ENCODE data around the gene HBM.
"Not testable (repeated sequence)": the region's sequence is repeated elsewhere in the genome, so short reads cannot be mapped to it uniquely, and the experiment has no call there.

The HBM gene

DNA sequence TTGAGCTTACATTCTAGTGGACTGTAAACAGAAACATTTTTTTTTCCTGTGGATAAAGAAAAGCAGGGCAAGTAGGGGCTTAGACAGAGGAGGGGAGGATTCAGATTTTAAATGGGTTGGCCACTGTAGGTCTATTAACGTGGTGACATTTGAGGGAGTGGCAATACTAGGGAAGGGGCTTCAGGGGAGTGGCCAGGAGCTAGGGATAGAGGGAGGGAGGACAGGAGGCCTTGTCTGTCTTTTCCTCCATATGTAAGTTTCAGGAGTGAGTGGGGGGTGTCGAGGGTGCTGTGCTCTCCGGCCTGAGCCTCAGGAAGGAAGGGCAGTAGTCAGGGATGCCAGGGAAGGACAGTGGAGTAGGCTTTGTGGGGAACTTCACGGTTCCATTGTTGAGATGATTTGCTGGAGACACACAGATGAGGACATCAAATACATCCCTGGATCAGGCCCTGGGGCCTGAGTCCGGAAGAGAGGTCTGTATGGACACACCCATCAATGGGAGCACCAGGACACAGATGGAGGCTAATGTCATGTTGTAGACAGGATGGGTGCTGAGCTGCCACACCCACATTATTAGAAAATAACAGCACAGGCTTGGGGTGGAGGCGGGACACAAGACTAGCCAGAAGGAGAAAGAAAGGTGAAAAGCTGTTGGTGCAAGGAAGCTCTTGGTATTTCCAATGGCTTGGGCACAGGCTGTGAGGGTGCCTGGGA is 6.5 kb upstream of the HBM start:
- Histone ChIP-seq H3K4me1 (ENCODE audit: control insufficient read depth in 1 of 2, insufficient read depth in 1 of 2, low read depth in 1 of 2, low read length in 1 of 2) (peaks cover 6% of the 10 kb centered on the region in 2 experiments), H3K27ac (no peak overlapping the region), H3K27me3 (peaks cover 88% of the 10 kb centered on the region), H3K36me3 (no peaks in the 10 kb centered on the region), H3K4me3 (ENCODE audit: low read depth in 1 of 2, low read length in 1 of 2) (no peak overlapping the region), H3K9me3 (no peaks in the 10 kb centered on the region)
- TF ChIP-seq, protein P1, sequence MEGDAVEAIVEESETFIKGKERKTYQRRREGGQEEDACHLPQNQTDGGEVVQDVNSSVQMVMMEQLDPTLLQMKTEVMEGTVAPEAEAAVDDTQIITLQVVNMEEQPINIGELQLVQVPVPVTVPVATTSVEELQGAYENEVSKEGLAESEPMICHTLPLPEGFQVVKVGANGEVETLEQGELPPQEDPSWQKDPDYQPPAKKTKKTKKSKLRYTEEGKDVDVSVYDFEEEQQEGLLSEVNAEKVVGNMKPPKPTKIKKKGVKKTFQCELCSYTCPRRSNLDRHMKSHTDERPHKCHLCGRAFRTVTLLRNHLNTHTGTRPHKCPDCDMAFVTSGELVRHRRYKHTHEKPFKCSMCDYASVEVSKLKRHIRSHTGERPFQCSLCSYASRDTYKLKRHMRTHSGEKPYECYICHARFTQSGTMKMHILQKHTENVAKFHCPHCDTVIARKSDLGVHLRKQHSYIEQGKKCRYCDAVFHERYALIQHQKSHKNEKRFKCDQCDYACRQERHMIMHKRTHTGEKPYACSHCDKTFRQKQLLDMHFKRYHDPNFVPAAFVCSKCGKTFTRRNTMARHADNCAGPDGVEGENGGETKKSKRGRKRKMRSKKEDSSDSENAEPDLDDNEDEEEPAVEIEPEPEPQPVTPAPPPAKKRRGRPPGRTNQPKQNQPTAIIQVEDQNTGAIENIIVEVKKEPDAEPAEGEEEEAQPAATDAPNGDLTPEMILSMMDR (IDR thresholded peaks at IDR 0.05), result no peak

DNA sequence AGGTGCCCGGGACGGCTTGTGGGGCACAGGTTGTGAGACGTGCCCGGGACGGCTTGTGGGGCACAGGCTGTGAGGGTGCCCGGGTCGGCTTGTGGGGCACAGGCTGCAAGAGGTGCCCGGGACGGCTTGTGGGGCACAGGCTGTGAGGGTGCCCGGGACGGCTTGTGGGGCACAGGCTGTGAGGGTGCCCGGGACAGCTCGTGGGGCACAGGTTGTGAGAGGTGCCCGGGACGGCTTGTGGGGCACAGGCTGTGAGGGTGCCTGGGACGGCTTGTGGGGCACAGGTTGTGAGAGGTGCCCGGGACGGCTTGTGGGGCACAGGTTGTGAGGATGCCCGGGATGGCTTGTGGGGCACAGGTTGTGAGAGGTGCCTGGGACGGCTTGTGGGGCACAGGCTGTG is 5.5 kb upstream of the HBM start:
- H3K4me1 ChIP-seq (ENCODE audit: control insufficient read depth in 1 of 2, insufficient read depth in 1 of 2, low read depth in 1 of 2, low read length in 1 of 2); H3K27ac ChIP-seq; H3K36me3 ChIP-seq; H3K4me3 ChIP-seq (ENCODE audit: low read depth in 1 of 2, low read length in 1 of 2); H3K9me3 ChIP-seq: not testable (repeated sequence)
- H3K27me3 ChIP-seq, result peaks cover 83% of the 10 kb centered on the region

DNA sequence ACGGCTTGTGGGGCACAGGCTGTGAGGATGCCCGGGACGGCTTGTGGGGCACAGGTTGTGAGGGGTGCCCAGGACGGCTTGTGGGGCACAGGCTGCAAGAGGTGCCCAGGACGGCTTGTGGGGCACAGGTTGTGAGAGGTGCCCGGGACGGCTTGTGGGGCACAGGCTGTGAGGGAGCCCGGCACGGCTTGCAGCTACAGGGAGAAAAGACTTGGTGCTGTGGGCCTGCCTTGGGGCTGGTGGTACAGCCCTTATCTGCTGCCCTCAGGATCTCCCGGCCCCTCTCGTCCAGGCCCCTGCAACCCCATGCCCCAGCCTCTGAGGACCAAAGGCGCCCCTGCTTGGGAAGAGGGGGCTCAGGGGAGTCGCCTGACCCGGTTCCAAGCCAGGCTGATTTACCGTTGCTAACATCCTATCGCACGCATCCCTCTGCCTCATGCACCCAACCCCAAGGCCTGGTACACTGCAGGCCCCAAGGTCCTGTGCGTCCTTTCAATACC is 5.0 kb upstream of the HBM start:
- TF ChIP-seq, protein P1 (IDR thresholded peaks at IDR 0.05), result no peak
- no peaks in the 10 kb centered on the region for H3K36me3 ChIP-seq
- peaks cover 83% of the 10 kb centered on the region for H3K27me3 ChIP-seq
- no peak overlapping the region for H3K27ac ChIP-seq
- H3K9me3 ChIP-seq, result no peaks in the 10 kb centered on the region
- H3K4me1 ChIP-seq (ENCODE audit: control insufficient read depth in 1 of 2, insufficient read depth in 1 of 2, low read depth in 1 of 2, low read length in 1 of 2), result peaks cover 5 to 6% of the 10 kb centered on the region in 2 experiments
- H3K4me3 ChIP-seq (ENCODE audit: low read depth in 1 of 2, low read length in 1 of 2), result no peak overlapping the region

DNA sequence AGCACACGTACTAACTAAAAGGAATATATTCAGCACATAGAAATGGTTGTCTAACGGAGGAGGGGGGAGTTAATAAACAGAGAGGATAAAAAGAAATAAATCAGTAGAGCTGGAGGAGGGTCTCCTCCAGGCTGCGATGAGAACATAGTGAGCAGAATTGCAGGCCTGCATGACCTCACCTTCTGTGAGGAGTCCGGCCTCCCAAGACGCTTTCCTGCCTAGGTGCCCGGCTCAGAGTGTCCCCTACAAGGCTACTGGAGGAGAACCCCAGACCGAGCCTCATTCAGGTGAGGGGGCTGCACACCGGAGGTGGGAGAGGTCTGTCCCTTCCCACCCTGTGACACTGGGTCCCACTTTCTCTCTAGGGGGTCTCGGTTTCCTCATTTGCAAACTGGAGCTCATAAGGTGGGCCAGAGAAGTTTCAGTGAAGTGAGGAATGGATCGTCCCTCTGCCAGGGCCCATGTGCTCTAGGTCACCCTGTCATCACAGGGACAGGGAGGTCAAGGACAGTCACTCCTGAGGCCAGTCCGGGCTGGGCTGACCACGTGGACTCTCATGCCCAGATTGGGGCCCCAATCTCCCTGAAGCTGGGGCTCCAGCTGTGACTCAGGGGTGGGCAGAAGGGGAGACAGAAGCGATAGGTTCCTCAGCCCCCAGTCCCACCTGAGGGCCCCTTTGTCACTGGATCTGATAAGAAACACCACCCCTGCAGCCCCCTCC is 3.3 kb upstream of the HBM start:
- Histone ChIP-seq H3K36me3 (no peaks in the 10 kb centered on the region), H3K27ac (no peak overlapping the region), H3K4me3 (ENCODE audit: low read depth in 1 of 2, low read length in 1 of 2) (no peak overlapping the region), H3K9me3 (no peaks in the 10 kb centered on the region), H3K27me3 (peaks cover 83% of the 10 kb centered on the region), H3K4me1 (ENCODE audit: control insufficient read depth in 1 of 2, insufficient read depth in 1 of 2, low read depth in 1 of 2, low read length in 1 of 2) (peaks cover 5 to 6% of the 10 kb centered on the region in 2 experiments)
- TF ChIP-seq, protein P1 (IDR thresholded peaks at IDR 0.05), result no peak

DNA sequence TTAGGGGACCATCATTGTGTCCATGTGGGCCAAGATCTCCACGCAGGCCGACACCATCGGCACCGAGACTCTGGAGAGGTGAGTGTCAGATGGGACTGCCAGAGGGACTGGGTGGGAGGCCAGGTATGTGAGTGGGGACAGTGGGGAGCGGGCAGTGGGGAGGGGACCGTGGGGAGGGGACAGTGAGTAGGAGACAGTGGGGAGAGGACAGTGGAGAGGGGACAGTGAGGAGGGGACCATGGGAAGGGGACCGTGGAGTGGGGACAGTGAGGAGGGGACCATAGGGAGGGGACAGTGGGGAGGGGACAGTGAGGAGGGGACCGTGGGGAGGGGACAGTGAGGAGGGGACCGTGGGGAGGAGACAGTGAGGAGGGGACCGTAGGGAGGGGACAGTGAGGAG is 2.6 kb upstream of the HBM start:
- H3K4me3 ChIP-seq (ENCODE audit: low read depth in 1 of 2, low read length in 1 of 2); H3K36me3 ChIP-seq; H3K27ac ChIP-seq; H3K4me1 ChIP-seq (ENCODE audit: control insufficient read depth in 1 of 2, insufficient read depth in 1 of 2, low read depth in 1 of 2, low read length in 1 of 2); H3K9me3 ChIP-seq: not testable (repeated sequence)
- peaks cover 83% of the 10 kb centered on the region for H3K27me3 ChIP-seq

DNA sequence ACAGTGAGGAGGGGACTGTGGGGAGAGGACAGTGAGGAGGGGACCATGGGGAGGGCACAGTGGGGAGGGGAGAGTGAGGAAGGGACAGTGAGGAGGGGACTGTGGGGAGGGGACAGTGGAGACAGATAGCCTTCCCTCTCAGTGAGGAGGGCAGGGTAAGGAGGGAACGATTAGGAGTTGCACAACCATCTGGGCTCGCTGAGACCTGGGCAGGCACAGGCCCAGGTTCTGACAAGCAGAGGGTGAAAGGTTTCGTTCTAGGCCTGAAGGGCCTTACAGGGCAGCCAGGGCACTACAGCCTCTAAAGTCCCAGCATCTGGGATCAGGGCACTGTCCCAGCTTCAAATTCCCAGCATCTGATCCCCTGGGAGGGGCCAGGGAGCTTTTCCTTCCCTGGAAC is 2.1 kb upstream of the HBM start:
- not testable (repeated sequence) for H3K36me3 ChIP-seq; H3K27ac ChIP-seq; H3K4me1 ChIP-seq (ENCODE audit: control insufficient read depth in 1 of 2, insufficient read depth in 1 of 2, low read depth in 1 of 2, low read length in 1 of 2); H3K9me3 ChIP-seq; H3K4me3 ChIP-seq (ENCODE audit: low read depth in 1 of 2, low read length in 1 of 2)
- H3K27me3 ChIP-seq, result peaks cover 84% of the 10 kb centered on the region

DNA sequence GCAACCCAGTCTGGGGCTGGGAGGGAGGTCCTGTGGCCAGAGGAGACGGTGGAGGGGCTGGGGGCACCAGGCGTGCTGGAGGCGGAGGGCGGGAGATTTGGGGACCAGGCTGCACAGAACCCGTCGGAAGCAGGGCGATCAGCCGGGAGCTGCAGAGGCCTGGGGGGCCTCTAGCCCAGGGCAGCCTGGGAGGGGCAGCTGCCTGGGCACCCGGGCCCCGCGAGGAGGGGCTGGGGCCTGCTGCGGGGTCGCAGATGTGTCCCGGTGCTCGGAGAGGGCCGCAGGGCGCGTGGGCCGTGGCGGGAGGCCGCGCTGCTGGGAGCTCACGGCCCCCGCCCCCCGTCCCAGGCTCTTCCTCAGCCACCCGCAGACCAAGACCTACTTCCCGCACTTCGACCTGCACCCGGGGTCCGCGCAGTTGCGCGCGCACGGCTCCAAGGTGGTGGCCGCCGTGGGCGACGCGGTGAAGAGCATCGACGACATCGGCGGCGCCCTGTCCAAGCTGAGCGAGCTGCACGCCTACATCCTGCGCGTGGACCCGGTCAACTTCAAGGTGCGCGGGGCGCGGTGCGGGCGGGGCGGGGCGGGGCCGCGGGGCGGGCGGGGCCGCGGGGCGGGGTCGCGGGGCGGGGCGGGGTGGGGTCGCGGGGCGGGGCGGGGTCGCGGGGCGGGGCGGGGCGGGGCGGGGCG is 1.5 kb upstream of the HBM start:
- H3K27me3 ChIP-seq, result peaks cover 86% of the 10 kb centered on the region
- not testable (repeated sequence) for H3K27ac ChIP-seq

More for the DNA sequence above, 1.5 kb upstream of the HBM start:
- not testable (repeated sequence) for H3K9me3 ChIP-seq; H3K4me3 ChIP-seq (ENCODE audit: low read depth in 1 of 2, low read length in 1 of 2); H3K4me1 ChIP-seq (ENCODE audit: control insufficient read depth in 1 of 2, insufficient read depth in 1 of 2, low read depth in 1 of 2, low read length in 1 of 2); H3K36me3 ChIP-seq
